ENCODE results near the gene KCNE2. TPM values are rescaled to one million over a fixed set of nuclear protein-coding genes. Genes with fewer than 3 reads are reported as not detected.

KCNE2 gene
- total and polyA plus RNA-seq, 10 donors: 0.13 TPM; not detected in 9

DNA sequence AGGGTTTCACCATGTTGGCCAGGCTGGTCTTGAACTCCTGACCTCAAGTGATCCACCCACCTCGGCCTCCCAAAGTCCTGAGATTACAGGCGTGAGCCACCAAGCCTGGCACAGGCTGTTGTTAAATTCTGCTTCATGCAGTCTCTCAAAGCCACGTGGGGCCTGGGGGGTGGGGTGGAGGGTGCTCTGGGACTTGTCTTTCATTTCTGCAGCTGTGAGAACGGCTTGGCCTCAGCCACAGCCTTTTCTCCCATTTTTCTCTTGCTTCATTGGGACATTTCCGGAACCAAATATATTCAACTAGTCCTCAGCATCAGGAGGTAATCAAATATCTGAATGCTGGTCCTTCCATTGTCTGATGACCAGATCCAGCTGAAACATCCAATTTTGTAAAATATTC, 27.6 kb upstream of the KCNE2 start:
- H3K36me3 ChIP-seq: no peaks in the 10 kb centered on the region
- H3K4me3 ChIP-seq: no peak overlapping the region
- peak overlapping the region in 1 of 8 donors; percentile 18 for H3K27ac ChIP-seq
- 72 to 86% (median 77%) methylated on average over 5 of the region's 5 CpGs for WGBS, 5 donors
- TF ChIP-seq POLR2AphosphoS5 (IDR thresholded peaks at IDR 0.05) (no peak), POLR2A (IDR thresholded peaks at IDR 0.05) (no peak)
- TF ChIP-seq, protein P1, sequence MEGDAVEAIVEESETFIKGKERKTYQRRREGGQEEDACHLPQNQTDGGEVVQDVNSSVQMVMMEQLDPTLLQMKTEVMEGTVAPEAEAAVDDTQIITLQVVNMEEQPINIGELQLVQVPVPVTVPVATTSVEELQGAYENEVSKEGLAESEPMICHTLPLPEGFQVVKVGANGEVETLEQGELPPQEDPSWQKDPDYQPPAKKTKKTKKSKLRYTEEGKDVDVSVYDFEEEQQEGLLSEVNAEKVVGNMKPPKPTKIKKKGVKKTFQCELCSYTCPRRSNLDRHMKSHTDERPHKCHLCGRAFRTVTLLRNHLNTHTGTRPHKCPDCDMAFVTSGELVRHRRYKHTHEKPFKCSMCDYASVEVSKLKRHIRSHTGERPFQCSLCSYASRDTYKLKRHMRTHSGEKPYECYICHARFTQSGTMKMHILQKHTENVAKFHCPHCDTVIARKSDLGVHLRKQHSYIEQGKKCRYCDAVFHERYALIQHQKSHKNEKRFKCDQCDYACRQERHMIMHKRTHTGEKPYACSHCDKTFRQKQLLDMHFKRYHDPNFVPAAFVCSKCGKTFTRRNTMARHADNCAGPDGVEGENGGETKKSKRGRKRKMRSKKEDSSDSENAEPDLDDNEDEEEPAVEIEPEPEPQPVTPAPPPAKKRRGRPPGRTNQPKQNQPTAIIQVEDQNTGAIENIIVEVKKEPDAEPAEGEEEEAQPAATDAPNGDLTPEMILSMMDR (IDR thresholded peaks at IDR 0.05 in 8 of 11, conservative IDR thresholded peaks at IDR 0.05 in 3 of 11): no peak
- intact Hi-C loops (cut with DNase I; ENCODE audit: low total_unique reads): no loop called here
- no peaks in the 10 kb centered on the region for H3K9me3 ChIP-seq
- no peak for DNase-seq
- peaks cover 0 to 5% (median 0%) of the 10 kb centered on the region in 6 donors for H3K4me1 ChIP-seq
- H3K27me3 ChIP-seq (replicated peaks in 1 of 7): no peaks in the 10 kb centered on the region

DNA sequence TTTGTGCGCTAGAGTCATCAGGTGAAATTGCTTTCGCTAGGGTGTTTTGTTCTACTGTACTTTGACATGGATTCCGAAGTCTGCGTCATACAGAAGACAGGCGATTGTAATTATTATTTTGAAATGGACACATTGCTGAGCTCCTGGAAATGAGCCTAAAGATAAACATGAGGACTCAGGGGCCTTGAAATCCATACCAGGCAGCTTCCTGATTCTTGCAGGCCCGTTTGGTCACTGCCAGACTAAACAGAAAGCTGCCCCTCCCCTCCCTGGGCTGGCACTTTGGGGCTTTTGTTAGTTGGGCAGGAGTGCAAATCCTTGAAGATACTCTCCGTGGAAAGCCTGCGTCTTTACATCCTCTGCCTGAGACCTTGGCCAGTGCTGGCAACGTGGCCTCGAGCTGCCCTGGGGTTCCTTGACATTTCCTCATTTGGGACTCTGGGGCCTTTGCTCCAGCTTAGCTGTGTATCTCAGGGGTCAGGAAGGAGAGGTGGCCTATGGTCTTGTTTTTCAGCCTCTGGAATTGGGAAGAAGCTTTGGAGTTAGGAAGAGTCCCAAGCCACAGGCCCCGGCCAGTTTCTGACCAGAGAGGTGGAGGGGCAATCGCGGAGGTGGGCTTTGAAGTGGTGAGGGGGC, 26.9 kb upstream of the KCNE2 start:
- intact Hi-C loops (cut with DNase I; ENCODE audit: low total_unique reads): no loop called here
- Histone ChIP-seq H3K9me3 (no peaks in the 10 kb centered on the region), H3K27ac (peak overlapping the region in 1 of 8 donors; percentile 18), H3K36me3 (no peaks in the 10 kb centered on the region), H3K4me3 (no peak overlapping the region), H3K4me1 (peaks cover 0 to 5% (median 0%) of the 10 kb centered on the region in 6 donors), H3K27me3 (replicated peaks in 1 of 7) (no peaks in the 10 kb centered on the region)
- no peak for DNase-seq
- 69 to 80% (median 76%) methylated on average over 13 of the region's 13 CpGs for WGBS, 5 donors
- TF ChIP-seq POLR2AphosphoS5 (IDR thresholded peaks at IDR 0.05): no peak
- TF ChIP-seq POLR2A (IDR thresholded peaks at IDR 0.05): no peak
- TF ChIP-seq, protein P1 (IDR thresholded peaks at IDR 0.05 in 8 of 11, conservative IDR thresholded peaks at IDR 0.05 in 3 of 11): no peak

DNA sequence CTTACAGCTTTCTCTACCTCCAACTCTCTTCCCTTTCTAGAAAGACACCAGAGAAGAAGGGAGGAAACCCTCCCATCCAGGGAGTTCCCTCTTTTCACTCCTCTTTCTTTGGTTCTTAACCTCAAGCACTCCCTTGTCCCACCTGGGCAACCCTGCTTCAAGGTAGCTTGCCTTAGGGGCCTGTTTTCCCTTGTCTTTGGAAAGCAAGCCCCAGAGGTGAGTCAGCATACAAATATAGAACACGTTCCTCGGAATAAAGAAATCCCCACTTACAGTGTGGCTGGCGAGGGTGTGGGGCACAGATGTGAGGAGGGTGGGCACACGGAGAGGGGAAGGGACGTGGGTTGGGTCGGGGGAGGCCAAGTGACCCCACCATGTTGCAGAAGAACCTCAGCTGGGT, 26.1 kb upstream of the KCNE2 start:
- intact Hi-C loops (cut with DNase I; ENCODE audit: low total_unique reads): no loop called here
- Histone ChIP-seq H3K27me3 (replicated peaks in 1 of 7) (no peaks in the 10 kb centered on the region), H3K27ac (no peak overlapping the region), H3K4me1 (peaks cover 0 to 5% (median 0%) of the 10 kb centered on the region in 6 donors), H3K4me3 (no peak overlapping the region), H3K36me3 (no peaks in the 10 kb centered on the region), H3K9me3 (no peaks in the 10 kb centered on the region)
- WGBS, 5 donors: 25 to 62% (median 40%) methylated on average over 6 of the region's 6 CpGs
- no peak for DNase-seq
- TF ChIP-seq POLR2AphosphoS5 (IDR thresholded peaks at IDR 0.05) (no peak), POLR2A (IDR thresholded peaks at IDR 0.05) (no peak)
- TF ChIP-seq, protein P1 (IDR thresholded peaks at IDR 0.05 in 8 of 11, conservative IDR thresholded peaks at IDR 0.05 in 3 of 11): no peak

DNA sequence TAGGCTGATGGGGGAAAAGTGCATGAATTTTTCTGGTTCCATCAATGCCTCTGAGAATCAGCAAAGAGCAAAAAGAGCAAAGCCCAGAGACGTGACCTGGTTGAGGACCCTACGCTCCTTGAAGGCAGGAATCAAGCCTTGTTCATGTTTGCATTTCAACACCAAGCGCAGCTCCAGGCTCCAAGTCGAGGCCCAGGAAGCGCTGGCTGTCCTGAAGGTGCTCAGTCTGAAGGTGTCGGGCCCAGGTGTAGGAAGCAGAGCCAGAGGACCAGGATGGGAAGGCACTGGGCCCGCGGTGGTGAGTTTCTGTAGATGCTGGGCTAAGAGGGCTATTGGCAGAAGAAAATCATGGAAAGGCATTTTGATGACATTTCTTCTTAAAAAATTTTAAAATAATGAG, 25.6 kb upstream of the KCNE2 start:
- no peaks in the 10 kb centered on the region for H3K9me3 ChIP-seq
- no peaks in the 10 kb centered on the region for H3K27me3 ChIP-seq (replicated peaks in 1 of 7)
- WGBS, 5 donors: 91 to 99% (median 94%) methylated on average over 8 of the region's 8 CpGs
- H3K4me3 ChIP-seq: no peak overlapping the region
- no peak for TF ChIP-seq POLR2A (IDR thresholded peaks at IDR 0.05)
- TF ChIP-seq, protein P1 (IDR thresholded peaks at IDR 0.05 in 8 of 11, conservative IDR thresholded peaks at IDR 0.05 in 3 of 11): no peak
- no peak for TF ChIP-seq POLR2AphosphoS5 (IDR thresholded peaks at IDR 0.05)
- H3K4me1 ChIP-seq: peaks cover 0 to 5% (median 0%) of the 10 kb centered on the region in 6 donors
- DNase-seq: no peak
- H3K36me3 ChIP-seq: no peaks in the 10 kb centered on the region
- no peak overlapping the region for H3K27ac ChIP-seq
- intact Hi-C loops (cut with DNase I; ENCODE audit: low total_unique reads): no loop called here
